MM.1S (cell line): ENCODE results near the gene WFDC8.

Experiments used
- DNase-seq: peaks from one replicate; pipeline ENCODE4 v3.0.0-alpha.2; 2015
- H2AFZ ChIP-seq: fragments of 300-600 bp; sonication (generic); 2 replicates; pipeline ENCODE4 v1.6.0; 2016; ENCODE audit warnings: antibody characterized with exemption, low read length
- H3F3A ChIP-seq: fragments of 300-600 bp; sonication (generic); 2 replicates; pipeline ENCODE4 v1.6.1; 2016; ENCODE audit warnings: mild to moderate bottlenecking, antibody characterized with exemption, low read length, moderate library complexity, mixed read lengths; ENCODE audit not compliant: insufficient read depth
- H3K27ac ChIP-seq: fragments of 300-600 bp; sonication (generic); 2 replicates; pipeline ENCODE4 v1.5.1; 2016; ENCODE audit warnings: mild to moderate bottlenecking, low read length
- H3K27me3 ChIP-seq: fragments of 300-600 bp; sonication (generic); replicated peaks from 2 replicates; pipeline ENCODE4 v1.6.0; 2016; ENCODE audit warnings: low read length; ENCODE audit not compliant: insufficient read depth
- H3K36me3 ChIP-seq: fragments of 300-600 bp; sonication (generic); replicated peaks from 2 replicates; pipeline ENCODE4 v1.6.1; 2016; ENCODE audit warnings: mild to moderate bottlenecking, low read length, mixed read lengths; ENCODE audit not compliant: insufficient read depth
- H3K4me1 ChIP-seq: fragments of 300-600 bp; sonication (generic); 2 replicates; pipeline ENCODE4 v1.6.1; 2016; ENCODE audit warnings: low read length, mixed read lengths
- H3K4me2 ChIP-seq: fragments of 300-600 bp; sonication (generic); 2 replicates; pipeline ENCODE4 v1.6.0; 2016; ENCODE audit warnings: low read depth, low read length
- H3K4me3 ChIP-seq: fragments of 300-600 bp; sonication (generic); 2 replicates; pipeline ENCODE4 v1.5.1; 2016; ENCODE audit warnings: low read length, mixed read lengths
- H3K79me2 ChIP-seq: fragments of 300-600 bp; sonication (generic); 2 replicates; pipeline ENCODE4 v1.6.1; 2016; ENCODE audit warnings: mixed run types, low read length, mixed read lengths
- H3K9ac ChIP-seq: fragments of 300-600 bp; sonication (generic); 2 replicates; pipeline ENCODE4 v1.6.1; 2016; ENCODE audit warnings: low read length, mixed read lengths
- H3K9me2 ChIP-seq: fragments of 300-600 bp; sonication (generic); replicated peaks from 2 replicates; pipeline ENCODE4 v1.6.1; 2016; ENCODE audit warnings: mild to moderate bottlenecking, low read length, mixed read lengths; ENCODE audit not compliant: insufficient read depth
- H3K9me3 ChIP-seq: fragments of 300-600 bp; sonication (generic); replicated peaks from 2 replicates; pipeline ENCODE4 v1.6.1; 2016; ENCODE audit warnings: mild to moderate bottlenecking, low read length, mixed read lengths; ENCODE audit not compliant: insufficient read depth
- H4K20me1 ChIP-seq: fragments of 300-600 bp; sonication (generic); 2 replicates; pipeline ENCODE4 v1.6.1; 2016; ENCODE audit warnings: mild to moderate bottlenecking, low read length, moderate library complexity, mixed read lengths; ENCODE audit not compliant: insufficient read depth
- EZH2 ChIP-seq: fragments of 300-600 bp; sonication (generic); optimal IDR thresholded peaks from 2 replicates; pipeline ENCODE3; 2017; ENCODE audit warnings: low read depth, mild to moderate bottlenecking, antibody characterized with exemption, low read length, mixed read lengths
- EZH2phosphoT487 ChIP-seq: fragments of 300-600 bp; sonication (generic); IDR thresholded peaks from 2 replicates; pipeline ENCODE4 v1.6.1; 2018; ENCODE audit warnings: antibody characterized with exemption, low read length
- TF ChIP-seq, protein P1 (sequence below): fragments of 300-600 bp; sonication (generic); IDR thresholded peaks from 2 replicates; pipeline ENCODE4 v1.5.1; 2016; ENCODE audit warnings: antibody characterized with exemption, low read length, mixed read lengths

Gene WFDC8

DNA sequence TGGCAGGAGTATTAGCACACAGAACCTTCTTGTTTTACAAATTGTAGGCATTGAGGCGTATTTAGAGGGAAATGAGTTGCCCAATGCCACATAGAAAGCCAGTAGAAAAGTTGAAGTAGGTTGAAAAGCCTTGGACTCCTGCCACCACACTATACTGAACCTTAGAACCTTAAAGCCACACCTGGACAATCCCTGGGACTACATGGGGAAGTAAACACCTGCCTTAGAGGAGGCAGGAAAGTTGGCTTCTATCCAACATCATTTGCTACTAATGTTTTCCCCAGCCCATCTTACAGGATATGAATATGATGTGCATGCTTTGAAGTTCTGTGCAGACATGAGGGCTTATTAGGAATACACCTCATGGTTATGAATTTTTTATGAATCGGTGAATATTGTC is 26.6 kb downstream of the WFDC8 start:
- Histone ChIP-seq H3K9me2 (no peaks in the 10 kb centered on the region), H3F3A (no peaks in the 10 kb centered on the region), H3K27me3 (no peaks in the 10 kb centered on the region), H2AFZ (no peak overlapping the region), H4K20me1 (no peaks in the 10 kb centered on the region), H3K4me1 (no peaks in the 10 kb centered on the region), H3K4me2 (no peak overlapping the region), H3K4me3 (no peak overlapping the region), H3K36me3 (no peaks in the 10 kb centered on the region), H3K9me3 (no peaks in the 10 kb centered on the region), H3K79me2 (no peaks in the 10 kb centered on the region), H3K9ac (no peak overlapping the region), H3K27ac (no peak overlapping the region)
- no peak for DNase-seq
- no peak for TF ChIP-seq EZH2phosphoT487
- TF ChIP-seq, protein P1, sequence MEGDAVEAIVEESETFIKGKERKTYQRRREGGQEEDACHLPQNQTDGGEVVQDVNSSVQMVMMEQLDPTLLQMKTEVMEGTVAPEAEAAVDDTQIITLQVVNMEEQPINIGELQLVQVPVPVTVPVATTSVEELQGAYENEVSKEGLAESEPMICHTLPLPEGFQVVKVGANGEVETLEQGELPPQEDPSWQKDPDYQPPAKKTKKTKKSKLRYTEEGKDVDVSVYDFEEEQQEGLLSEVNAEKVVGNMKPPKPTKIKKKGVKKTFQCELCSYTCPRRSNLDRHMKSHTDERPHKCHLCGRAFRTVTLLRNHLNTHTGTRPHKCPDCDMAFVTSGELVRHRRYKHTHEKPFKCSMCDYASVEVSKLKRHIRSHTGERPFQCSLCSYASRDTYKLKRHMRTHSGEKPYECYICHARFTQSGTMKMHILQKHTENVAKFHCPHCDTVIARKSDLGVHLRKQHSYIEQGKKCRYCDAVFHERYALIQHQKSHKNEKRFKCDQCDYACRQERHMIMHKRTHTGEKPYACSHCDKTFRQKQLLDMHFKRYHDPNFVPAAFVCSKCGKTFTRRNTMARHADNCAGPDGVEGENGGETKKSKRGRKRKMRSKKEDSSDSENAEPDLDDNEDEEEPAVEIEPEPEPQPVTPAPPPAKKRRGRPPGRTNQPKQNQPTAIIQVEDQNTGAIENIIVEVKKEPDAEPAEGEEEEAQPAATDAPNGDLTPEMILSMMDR: no peak
- no peak for TF ChIP-seq EZH2

DNA sequence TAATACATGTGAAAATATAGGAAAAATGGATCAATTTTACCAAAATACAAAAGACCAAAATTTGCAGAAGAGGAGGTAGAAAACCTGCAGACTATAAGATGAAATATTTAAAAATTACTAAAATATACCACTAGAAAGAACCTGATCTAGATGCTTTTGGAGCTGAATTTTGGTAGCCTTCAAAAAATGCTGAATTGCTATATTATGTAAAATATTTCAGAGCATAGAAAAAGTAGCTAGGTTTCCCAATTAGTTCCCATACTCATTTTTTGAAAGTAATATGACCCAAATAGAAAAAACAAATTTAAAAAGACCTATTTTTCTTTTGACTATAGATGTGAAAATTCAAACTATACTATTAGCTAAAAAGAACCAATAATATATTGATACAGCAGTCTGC is 28.3 kb downstream of the WFDC8 start:
- Histone ChIP-seq H2AFZ (no peak overlapping the region), H3K27me3 (no peaks in the 10 kb centered on the region), H3F3A (no peaks in the 10 kb centered on the region), H3K27ac (no peak overlapping the region), H3K4me3 (no peak overlapping the region), H3K36me3 (no peaks in the 10 kb centered on the region), H3K9me2 (no peaks in the 10 kb centered on the region), H3K4me2 (no peak overlapping the region), H4K20me1 (no peaks in the 10 kb centered on the region), H3K9me3 (no peaks in the 10 kb centered on the region), H3K9ac (no peak overlapping the region), H3K79me2 (no peaks in the 10 kb centered on the region), H3K4me1 (no peaks in the 10 kb centered on the region)
- TF ChIP-seq, protein P1: no peak
- no peak for TF ChIP-seq EZH2phosphoT487
- TF ChIP-seq EZH2: no peak
- DNase-seq: no peak

DNA sequence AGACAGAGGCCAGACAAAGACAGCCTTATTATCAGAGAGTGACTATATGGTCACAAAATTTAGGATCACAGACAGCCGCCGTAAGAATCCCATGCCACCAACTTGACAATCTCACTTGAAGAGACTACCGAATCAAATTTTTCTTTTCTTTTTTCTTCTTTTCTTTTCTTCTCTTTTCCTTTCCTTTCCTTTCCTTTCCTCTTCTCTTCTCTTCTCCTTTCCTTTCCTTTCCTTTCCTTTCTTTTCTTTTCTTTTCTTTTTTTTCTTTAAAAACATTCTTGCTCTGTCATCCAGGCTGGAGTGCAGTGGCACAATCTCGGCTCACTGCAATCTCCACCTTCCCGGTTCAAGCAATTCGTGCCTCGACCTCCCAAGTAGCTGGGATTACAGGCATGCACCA is 30.7 kb downstream of the WFDC8 start:
- H3K9me2 ChIP-seq: no peaks in the 10 kb centered on the region
- DNase-seq: no peak
- H3K36me3 ChIP-seq: no peaks in the 10 kb centered on the region
- no peaks in the 10 kb centered on the region for H3K27me3 ChIP-seq
- H3K27ac ChIP-seq: no peak overlapping the region
- H3K79me2 ChIP-seq: no peaks in the 10 kb centered on the region
- no peak overlapping the region for H3K9ac ChIP-seq
- no peak overlapping the region for H3K4me2 ChIP-seq
- no peaks in the 10 kb centered on the region for H4K20me1 ChIP-seq
- H3K4me1 ChIP-seq: no peaks in the 10 kb centered on the region
- no peaks in the 10 kb centered on the region for H3K9me3 ChIP-seq
- no peaks in the 10 kb centered on the region for H3F3A ChIP-seq
- no peak overlapping the region for H2AFZ ChIP-seq
- no peak for TF ChIP-seq EZH2phosphoT487
- no peak for TF ChIP-seq EZH2
- H3K4me3 ChIP-seq: no peak overlapping the region

DNA sequence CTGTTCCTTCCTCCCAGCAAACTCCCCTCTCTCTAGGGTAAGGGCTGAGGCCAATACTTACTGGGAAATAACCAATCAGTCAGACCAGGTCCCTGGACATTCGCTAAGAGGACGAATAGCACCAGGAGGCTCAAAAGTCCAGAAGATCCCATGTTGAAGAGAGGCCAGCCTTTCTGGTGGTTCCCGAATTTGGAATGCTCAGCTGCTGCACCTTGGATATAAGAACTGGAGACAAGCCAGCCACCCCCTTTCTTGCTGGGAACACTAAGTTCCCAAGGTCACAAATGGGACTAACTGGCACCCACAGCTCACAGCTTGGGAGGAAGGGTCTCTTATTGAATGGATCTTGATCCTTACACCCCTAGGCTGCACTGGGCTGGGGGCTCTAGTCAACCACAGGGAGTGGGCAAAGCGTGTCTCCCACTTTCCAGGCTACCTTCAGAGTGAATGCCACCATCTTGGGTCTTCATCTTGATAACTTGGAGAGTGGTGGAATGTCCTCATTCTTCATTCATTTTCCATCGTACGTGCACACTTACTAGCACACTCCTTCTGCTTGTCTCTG is 31.8 kb downstream of the WFDC8 start, which contains the start of gene EPPIN:
EPPIN (minus strand) TSS at position 196 of the 565 bp plus-strand sequence; CDS start at position 152, 44 bp downstream.
- no peak within 1 kb of the TSS for H3K4me2 ChIP-seq
- H3K9me2 ChIP-seq: no peaks in the 10 kb centered on the region
- TF ChIP-seq EZH2phosphoT487 (no peak), EZH2 (no peak)
- TF ChIP-seq, protein P1: no peak
- H4K20me1 ChIP-seq: no peaks in the 10 kb centered on the region
- no peaks in the 10 kb centered on the region for H3K79me2 ChIP-seq
- no peaks in the 10 kb centered on the region for H3K36me3 ChIP-seq
- H3K9me3 ChIP-seq: no peaks in the 10 kb centered on the region
- H2AFZ ChIP-seq: no peak within 1 kb of the TSS
- H3F3A ChIP-seq: no peaks in the 10 kb centered on the region
- no peak for DNase-seq
- H3K4me1 ChIP-seq: no peaks in the 10 kb centered on the region
- no peaks in the 10 kb centered on the region for H3K27me3 ChIP-seq
- H3K9ac ChIP-seq: no peak within 1 kb of the TSS
- no peak within 1 kb of the TSS for H3K4me3 ChIP-seq
- no peak within 1 kb of the TSS for H3K27ac ChIP-seq
